Activated T-cell treated with anti-CD3 and anti-CD28 coated beads for 24 hours (primary cell): Measurements from ENCODE around the gene KIFC3.
"Not testable (repeated sequence)": the region's sequence is repeated elsewhere in the genome, so short reads cannot be mapped to it uniquely, and the experiment has no call there.

Experiments used
- DNase-seq: peaks from one replicate; pipeline ENCODE4 v3.0.0-alpha.2; 2020; ENCODE audit warnings: low read depth

The KIFC3 gene

GRCh38 chr16:57786632-57787518 is 15.4 kb downstream of the KIFC3 start:
- DNase-seq: no peak

GRCh38 chr16:57785924-57786323 is 16.4 kb downstream of the KIFC3 start:
- no peak for DNase-seq

GRCh38 chr16:57785385-57785784 is 16.9 kb downstream of the KIFC3 start:
- no peak for DNase-seq

- DNase-seq: no peak
Observed at GRCh38 chr16:57784334-57784733, 18.0 kb downstream of the KIFC3 start.

GRCh38 chr16:57783883-57784282 is 18.4 kb downstream of the KIFC3 start:
- DNase-seq: no peak

GRCh38 chr16:57783116-57783515 is 19.2 kb downstream of the KIFC3 start:
- no peak for DNase-seq

GRCh38 chr16:57782607-57783055 is 19.7 kb downstream of the KIFC3 start:
- DNase-seq: not testable (repeated sequence)

GRCh38 chr16:57781741-57782606 is 20.3 kb downstream of the KIFC3 start:
- no peak for DNase-seq

GRCh38 chr16:57781349-57781740 is 20.9 kb downstream of the KIFC3 start:
- no peak for DNase-seq

GRCh38 chr16:57779836-57780235 is 22.5 kb downstream of the KIFC3 start:
- DNase-seq: not testable (repeated sequence)

- DNase-seq: no peak
Observed at GRCh38 chr16:57778658-57779057, 23.6 kb downstream of the KIFC3 start.

- no peak for DNase-seq
Observed at GRCh38 chr16:57775661-57776469, 26.4 kb downstream of the KIFC3 start.

GRCh38 chr16:57774705-57775285 is 27.5 kb downstream of the KIFC3 start:
- DNase-seq: no peak

GRCh38 chr16:57773655-57774295 is 28.5 kb downstream of the KIFC3 start:
- no peak for DNase-seq

- DNase-seq: no peak
Observed at GRCh38 chr16:57773019-57773418, 29.3 kb downstream of the KIFC3 start.

GRCh38 chr16:57771141-57771785 is 31.0 kb downstream of the KIFC3 start:
- no peak for DNase-seq

- DNase-seq: no peak
Observed at GRCh38 chr16:57770361-57770760, 31.9 kb downstream of the KIFC3 start.

GRCh38 chr16:57769541-57770145 is 32.6 kb downstream of the KIFC3 start:
- no peak for DNase-seq

GRCh38 chr16:57766714-57767348 is 35.5 kb downstream of the KIFC3 start:
- DNase-seq: no peak
